ENCODE results near the gene TEX55. TPM values are rescaled to one million over a fixed set of nuclear protein-coding genes. Genes with fewer than 3 reads are reported as not detected.

TEX55 gene
- total and polyA plus RNA-seq, 2 of the 4 experiments (the other 2 are of a cell fraction): not detected

DNA sequence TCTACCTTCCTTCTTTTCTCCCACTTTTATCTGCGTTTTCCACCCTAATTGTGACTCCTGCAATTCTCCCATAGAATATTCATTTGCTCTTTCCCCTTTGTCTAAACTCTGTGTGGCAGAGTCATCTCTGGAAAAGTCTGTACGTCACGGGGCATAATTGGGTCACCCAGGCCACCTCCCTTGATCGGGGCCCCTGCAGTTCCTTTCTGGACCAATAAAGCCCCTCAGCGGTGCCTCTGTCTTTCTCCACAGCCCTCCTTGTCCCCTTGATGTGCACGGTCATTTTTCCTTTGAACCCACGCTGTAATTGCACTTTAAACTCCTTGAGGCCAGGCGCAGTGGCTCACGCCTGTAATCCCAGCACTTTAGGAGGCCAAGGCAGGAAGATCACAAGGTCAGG is 38.1 kb downstream of the TEX55 start:
- Histone ChIP-seq H3K9me3 (ENCODE audit: control insufficient read depth, insufficient read depth, low read length) (no peaks in the 10 kb centered on the region), H3K4me1 (ENCODE audit: control insufficient read depth, insufficient read depth, low read length) (peaks cover 25% of the 10 kb centered on the region), H3K18ac (ENCODE audit: low read depth, low read length) (peak overlapping the region; percentile 96), H2BK20ac (ENCODE audit: low read depth, low read length) (peak overlapping the region; percentile 79), H4K5ac (ENCODE audit: low read depth, low read length) (peak overlapping the region; percentile 89), H2BK5ac (ENCODE audit: low read depth, low read length, poor library complexity, severe bottlenecking) (peak overlapping the region; percentile 99), H3K9me1 (ENCODE audit: insufficient read depth, low read length) (peaks cover 15% of the 10 kb centered on the region), H3K36me3 (ENCODE audit: control insufficient read depth, insufficient read depth, low read length) (no peaks in the 10 kb centered on the region), H2BK15ac (ENCODE audit: low read depth, low read length) (peak overlapping the region; percentile 67; the same call in 2 of the 3 replicates), H3K4me3 (ENCODE audit: insufficient read depth, low read depth, low read length) (no peak overlapping the region), H2AK9ac (replicated peaks; ENCODE audit: low read depth, low read length, poor library complexity) (no peak overlapping the region), H3K23ac (ENCODE audit: low read depth, low read length) (peak overlapping the region; percentile 6), H4K91ac (ENCODE audit: insufficient read depth, low read depth, low read length) (peak overlapping the region; percentile 98), H3K4me2 (ENCODE audit: low read depth, low read length) (no peak overlapping the region), H2AFZ (replicated peaks; ENCODE audit: low read length, poor library complexity) (no peak overlapping the region), H3K27me3 (ENCODE audit: control insufficient read depth, insufficient read depth, low read length) (no peaks in the 10 kb centered on the region), H3K79me1 (ENCODE audit: low read depth in 1 of 2, low read length in 2 of 2) (no peaks in the 10 kb centered on the region), H3K9ac (ENCODE audit: low read depth, low read length) (peak overlapping the region; percentile 58; the same call in 1 of the 2 replicates), H3K56ac (ENCODE audit: extremely low read depth, insufficient read depth, low read length) (0 out of 2 replicates have a peak overlapping the region, but pooled peaks have one; percentile 5), H4K20me1 (ENCODE audit: insufficient read depth, low read length) (no peaks in the 10 kb centered on the region), H4K8ac (ENCODE audit: low read depth in 2 of 2, low read length in 2 of 2) (peak overlapping the region; percentile 85 to 92), H3K4ac (ENCODE audit: low read depth, low read length) (peak overlapping the region; percentile 95), H3K27ac (ENCODE audit: insufficient read depth, low read length) (peak overlapping the region; percentile 99), H2BK120ac (ENCODE audit: low read depth, low read length) (peak overlapping the region; percentile 95), H3K14ac (replicated peaks; ENCODE audit: low read depth, low read length) (peak overlapping the region; percentile 23), H2AK5ac (ENCODE audit: low read depth, low read length) (peak overlapping the region; percentile 54)
- intact Hi-C loops (cut with micrococcal nuclease): loop anchor here (5.0 kb wide), 1 partner anchor 37 kb away; the partner anchor contains the start of gene TEX55
- dilution Hi-C loops (cut with HindIII; ENCODE audit: low sequenced_read_pairs, unreplicated experiment): no loop called here
- TF ChIP-seq RAD21 (IDR thresholded peaks at IDR 0.05; ENCODE audit: low read length) (no peak), CEBPB (IDR thresholded peaks at IDR 0.05; ENCODE audit: low read depth, low read length) (no peak), NFE2L2 (IDR thresholded peaks at IDR 0.05; ENCODE audit: low read depth, low read length) (no peak)
- CTCF ChIA-PET: no interaction called here
- POLR2A ChIA-PET (ENCODE audit: unreplicated experiment): interaction anchor here (0.6 kb wide), 1 partner anchor 11 kb away, joined by 3 read pairs; no protein-coding TSS in a partner anchor
- DNase-seq (no peak), ATAC-seq (ENCODE audit: low read depth) (no peak)
- in situ Hi-C loops (cut with MboI; ENCODE audit: low sequenced_read_pairs): no loop called here
- 86% methylated on average over 7 of the region's 9 CpGs; no CpG with 5 or more reads in 1 of the 2 experiments for WGBS, 2 experiments (ENCODE audit: extremely low coverage in 2 of 2, insufficient read length in 1 of 2)
- BruUV-seq (replicated peaks): no TSS peak

All from IMR-90 (cell line).